GM18868 (cell line): ENCODE results near the gene ASIC3.
"Not testable (repeated sequence)": the region's sequence is repeated elsewhere in the genome, so short reads cannot be mapped to it uniquely, and the experiment has no call there.

Experiments
- ATAC-seq: cut with Tn5 transposase; IDR thresholded peaks from one replicate; pipeline ENCODE4 v1.9.1; 2021; ENCODE audit warnings: mild to moderate bottlenecking, moderate library complexity; ENCODE audit not compliant: unreplicated experiment

ASIC3 gene

GRCh38 chr7:151032936-151033863 lies 15.1 kb upstream of the ASIC3 start:
- ATAC-seq = no peak

- ATAC-seq = no peak
These were observed 14.5 kb upstream of the ASIC3 start for GRCh38 chr7:151033864-151034249.

- no peak for ATAC-seq
These were observed 13.9 kb upstream of the ASIC3 start for GRCh38 chr7:151034312-151035025.

- ATAC-seq = no peak
These were observed 13.2 kb upstream of the ASIC3 start for GRCh38 chr7:151035026-151035717.

GRCh38 chr7:151035902-151036301 lies 12.4 kb upstream of the ASIC3 start:
- no peak for ATAC-seq

GRCh38 chr7:151038951-151039849 lies 9.1 kb upstream of the ASIC3 start:
- ATAC-seq = peak; percentile 62

- ATAC-seq = no peak
These were observed 8.3 kb upstream of the ASIC3 start for GRCh38 chr7:151039850-151040548.

- ATAC-seq = no peak
These were observed 7.5 kb upstream of the ASIC3 start for GRCh38 chr7:151040616-151041375.

GRCh38 chr7:151043449-151043848 lies 4.9 kb upstream of the ASIC3 start:
- not testable (repeated sequence) for ATAC-seq

GRCh38 chr7:151043959-151044358 lies 4.4 kb upstream of the ASIC3 start:
- no peak for ATAC-seq

GRCh38 chr7:151045262-151045661 lies 3.1 kb upstream of the ASIC3 start:
- no peak for ATAC-seq

- ATAC-seq = no peak
These were observed 2.4 kb upstream of the ASIC3 start for GRCh38 chr7:151045967-151046366.

- ATAC-seq = no peak
These were observed 1.4 kb upstream of the ASIC3 start for GRCh38 chr7:151046603-151047573.

- no peak for ATAC-seq
These were observed 656 bp downstream of the ASIC3 start for GRCh38 chr7:151048911-151049463.

- no peak for ATAC-seq
These were observed 2.8 kb downstream of the ASIC3 start for GRCh38 chr7:151051108-151051507.

GRCh38 chr7:151053096-151053495 lies 4.8 kb downstream of the ASIC3 start:
- no peak for ATAC-seq

GRCh38 chr7:151053751-151054150 lies 5.4 kb downstream of the ASIC3 start:
- no peak for ATAC-seq

GRCh38 chr7:151056283-151056665 lies 7.9 kb downstream of the ASIC3 start:
- no peak for ATAC-seq
